CD14-positive monocyte (primary cell): ENCODE data around the gene PTPRR. TPM values are rescaled to one million over a fixed set of nuclear protein-coding genes. Genes with fewer than 3 reads are reported as not detected.
A peak's percentile ranks its signal among the peaks of the same experiment; 100 is the strongest.

Source experiments
- DNase-seq, 3 donors: peaks; one replicate each; pipeline ENCODE4 v3.0.0-alpha.2; 2011 to 2022
- H2AFZ ChIP-seq: 2 replicates; pipeline ENCODE4 v1.6.0; 2012; ENCODE audit warnings: mild to moderate bottlenecking, low read depth, low read length, inconsistent platforms; ENCODE audit not compliant: insufficient read depth, poor library complexity, severe bottlenecking
- H3K27ac ChIP-seq, 2 donors: 1 replicate in 1 of 2; 2 replicates in 1 of 2; pipeline ENCODE4 v1.5.1; 2012 to 2013; ENCODE audit warnings: low read length in 2 of 2, control low read depth in 1 of 2, inconsistent platforms in 1 of 2, low read depth in 1 of 2, mild to moderate bottlenecking in 1 of 2
- H3K27me3 ChIP-seq, 2 donors: one replicate each; pipeline versions ENCODE4 v1.6.0 to v1.6.1; 2011 to 2013; ENCODE audit warnings: low read length in 2 of 2; ENCODE audit not compliant: control insufficient read depth in 2 of 2, insufficient read depth in 2 of 2
- H3K36me3 ChIP-seq, 2 donors: replicated peaks in 1 of 2; 1 replicate in 1 of 2; 2 replicates in 1 of 2; pipeline versions ENCODE4 v1.5.1 to v1.6.1; 2012 to 2013; ENCODE audit warnings: low read length in 2 of 2, control low read depth in 1 of 2, inconsistent platforms in 1 of 2, mild to moderate bottlenecking in 1 of 2; ENCODE audit not compliant: insufficient read depth in 2 of 2, control insufficient read depth in 1 of 2
- H3K4me1 ChIP-seq, 2 donors: 1 replicate in 1 of 2; 2 replicates in 1 of 2; pipeline versions ENCODE4 v1.5.1 to v1.6.1; 2012 to 2013; ENCODE audit warnings: low read length in 2 of 2, control low read depth in 1 of 2, inconsistent platforms in 1 of 2, mild to moderate bottlenecking in 1 of 2, moderate library complexity in 1 of 2; ENCODE audit not compliant: insufficient read depth in 2 of 2, control insufficient read depth in 1 of 2
- H3K4me2 ChIP-seq: replicated peaks from 2 replicates; pipeline ENCODE3; 2012; ENCODE audit warnings: low read length, moderate library complexity, mild to moderate bottlenecking; ENCODE audit not compliant: poor library complexity, severe bottlenecking; ENCODE audit errors: extremely low read depth
- H3K4me3 ChIP-seq, 3 experiments: fragments of 200-600 bp in 1 of 3; sonication (generic) in 1 of 3; replicated peaks in 1 of 3; 1 replicate in 2 of 3; 2 replicates in 1 of 3; pipeline ENCODE4 v1.5.1; 2011 to 2013; ENCODE audit warnings: low read length in 3 of 3, mild to moderate bottlenecking in 3 of 3, control low read depth in 2 of 3, low read depth in 2 of 3, inconsistent platforms in 1 of 3, moderate library complexity in 1 of 3
- H3K79me2 ChIP-seq: 2 replicates; pipeline ENCODE4 v1.6.0; 2012; ENCODE audit warnings: mild to moderate bottlenecking, control low read depth, inconsistent platforms, low read length, moderate library complexity; ENCODE audit not compliant: insufficient read depth
- H3K9ac ChIP-seq: 2 replicates; pipeline ENCODE4 v1.6.0; 2017; ENCODE audit warnings: low read length, mild to moderate bottlenecking; ENCODE audit not compliant: insufficient read depth, poor library complexity, severe bottlenecking
- H3K9me3 ChIP-seq, 2 donors: replicated peaks in 1 of 2; 1 replicate in 1 of 2; 2 replicates in 1 of 2; pipeline versions ENCODE4 v1.5.1 to v1.6.1; 2012 to 2013; ENCODE audit warnings: low read length in 2 of 2, control low read depth in 1 of 2; ENCODE audit not compliant: control insufficient read depth in 1 of 2, insufficient read depth in 1 of 2
- H4K20me1 ChIP-seq: 2 replicates; pipeline ENCODE4 v1.6.0; 2012; ENCODE audit warnings: mild to moderate bottlenecking, low read length, control low read depth, moderate library complexity; ENCODE audit not compliant: insufficient read depth
- H3K27ac Mint-ChIP-seq, 7 donors: one replicate each; pipeline ENCODE4 v1.8.0; 2020; ENCODE audit warnings: mild to moderate bottlenecking in 7 of 7, mixed read lengths in 7 of 7, moderate library complexity in 6 of 7, inconsistent platforms in 2 of 7
- H3K27me3 Mint-ChIP-seq, 3 donors: one replicate each; pipeline ENCODE4 v1.8.0; 2021 to 2022; ENCODE audit warnings: low read depth in 3 of 3, mild to moderate bottlenecking in 3 of 3, mixed read lengths in 3 of 3, moderate library complexity in 3 of 3, inconsistent platforms in 1 of 3
- H3K36me3 Mint-ChIP-seq, 2 donors: one replicate each; pipeline ENCODE4 v1.8.0; 2020; ENCODE audit warnings: mixed read lengths in 2 of 2, inconsistent platforms in 1 of 2, mild to moderate bottlenecking in 1 of 2
- H3K4me1 Mint-ChIP-seq: one replicate; pipeline ENCODE4 v1.8.0; 2020; ENCODE audit warnings: mild to moderate bottlenecking, mixed read lengths
- H3K4me3 Mint-ChIP-seq, 2 donors: one replicate each; pipeline ENCODE4 v1.8.0; 2020; ENCODE audit warnings: mild to moderate bottlenecking in 2 of 2, mixed read lengths in 2 of 2, moderate library complexity in 1 of 2
- H3K9me3 Mint-ChIP-seq, 7 donors: one replicate each; pipeline ENCODE4 v1.8.0; 2020 to 2022; ENCODE audit warnings: mixed read lengths in 7 of 7, mild to moderate bottlenecking in 6 of 7, moderate library complexity in 6 of 7, inconsistent platforms in 2 of 7
- CTCF ChIP-seq: fragments of 200-600 bp; IDR thresholded peaks from one replicate; pipeline ENCODE4 v1.8.0; 2022; ENCODE audit warnings: antibody characterized with exemption, mild to moderate bottlenecking
- WGBS: methylation state at CpG from one replicate; pipeline ENCODE4 v1.1.5; 2013; ENCODE audit warnings: missing lambda C conversion rate; ENCODE audit not compliant: insufficient coverage; 5-methylcytosine and 5-hydroxymethylcytosine counted together
- intact Hi-C, 2 donors: fragments of 100-400 bp; cut with micrococcal nuclease; formaldehyde crosslinking; loops; one replicate each; pipeline versions ENCODE4 v1.15.0 to v1.15.1; 2023
- polyA minus RNA-seq: library from RNA; depleted of rRNA, polyadenylated mRNA; stranded (reverse); fragments of >200 nt; gene quantifications from 2 replicates; pipeline ENCODE4 v1.2.3, GENCODE V29; 2012
- polyA plus RNA-seq, 3 donors: library from polyadenylated mRNA; depleted of rRNA in 1 of 3; unstranded in 2 of 3; stranded (reverse) in 1 of 3; fragments of 300-500 nt in 2 of 3; fragments of >200 nt in 1 of 3; fragmentation: Illumina TruSeq in 2 of 3; gene quantifications; 1 replicate in 2 of 3; 2 replicates in 1 of 3; pipeline ENCODE4 v1.2.3, GENCODE V29; 2012 to 2021
- total RNA-seq, 12 experiments: library from RNA in 1 of 12; stranded (reverse) in 1 of 12; fragments of 120-200 nt in 1 of 12; gene quantifications; one replicate each; pipeline ENCODE4 v1.2.4 and lab custom pipeline; 2013 to 2026; ENCODE audit warnings: mixed read lengths in 6 of 12, inconsistent platforms in 1 of 12

Gene PTPRR
- total RNA-seq (2013) = not detected
- polyA plus RNA-seq = not detected
- not detected in 2 replicates for polyA minus RNA-seq
- 0 to 2.5 (median 0.07) reads per million in 11 experiments for total RNA-seq (lab: John Stamatoyannopoulos, UW)

- no peak within 1 kb of the TSS for H3K9ac ChIP-seq
- no peak within 1 kb of the TSS for H3K27ac ChIP-seq
- no peak within 1 kb of the TSS for H2AFZ ChIP-seq
- H3K79me2 ChIP-seq = no peaks in the 10 kb centered on the region
- DNase-seq = no peak
- no peaks in the 10 kb centered on the region for H3K9me3 ChIP-seq
- 5% methylated on average over 16 of the region's 29 CpGs for WGBS
- H3K4me2 ChIP-seq = no peak within 1 kb of the TSS
- no peaks in the 10 kb centered on the region for H3K36me3 ChIP-seq
- Mint-ChIP-seq H3K9me3 (peaks cover 0 to 12% (median 4%) of the 10 kb centered on the region in 7 donors), H3K27me3 (peaks cover 2 to 14% (median 8%) of the 10 kb centered on the region in 3 donors), H3K27ac (no peak within 1 kb of the TSS), H3K4me1 (no peaks in the 10 kb centered on the region), H3K36me3 (no peaks in the 10 kb centered on the region), H3K4me3 (peak within 1 kb of the TSS in 1 of 2 donors; percentile 21)
- no peak for TF ChIP-seq CTCF
- peaks cover 0 to 14% of the 10 kb centered on the region in 2 donors for H3K27me3 ChIP-seq
- H4K20me1 ChIP-seq = no peaks in the 10 kb centered on the region
- H3K4me3 ChIP-seq = no peak within 1 kb of the TSS
- intact Hi-C loops = no loop called here
- no peaks in the 10 kb centered on the region for H3K4me1 ChIP-seq
Observed at GRCh38 chr12:70920251-70920851, at the start of gene PTPRR. Gene PTPRR (minus strand): TSS chr12:70920738. CDS start chr12:70920390, 348 bp downstream.

GRCh38 chr12:70966996-70967790 is 46.7 kb upstream of the PTPRR start:
- no peak for TF ChIP-seq CTCF
- intact Hi-C loops = no loop called here
- Mint-ChIP-seq H3K36me3 (no peaks in the 10 kb centered on the region), H3K27me3 (peaks cover 0 to 2% (median 1%) of the 10 kb centered on the region in 3 donors), H3K9me3 (peaks cover 0 to 5% (median 2%) of the 10 kb centered on the region in 7 donors), H3K4me1 (no peaks in the 10 kb centered on the region), H3K4me3 (no peak overlapping the region), H3K27ac (no peak overlapping the region)
- H3K79me2 ChIP-seq = no peaks in the 10 kb centered on the region
- H3K36me3 ChIP-seq = no peaks in the 10 kb centered on the region
- H3K9me3 ChIP-seq = no peaks in the 10 kb centered on the region
- no peaks in the 10 kb centered on the region for H3K4me1 ChIP-seq
- H4K20me1 ChIP-seq = no peaks in the 10 kb centered on the region
- H3K27me3 ChIP-seq = no peaks in the 10 kb centered on the region
- H3K27ac ChIP-seq = no peak overlapping the region
- no peak for DNase-seq
- H2AFZ ChIP-seq = no peak overlapping the region
- H3K9ac ChIP-seq = no peak overlapping the region
- 94% methylated on average over 3 of the region's 8 CpGs for WGBS
- no peak overlapping the region for H3K4me3 ChIP-seq
- no peak overlapping the region for H3K4me2 ChIP-seq
